HepG2 (cell line): ENCODE measurements around the gene ERLIN1. TPM values are rescaled to one million over a fixed set of nuclear protein-coding genes. Genes with fewer than 3 reads are reported as not detected.

ENCODE experiments used
- CERS6 ChIP-seq: sonication (generic); formaldehyde crosslinking; IDR thresholded peaks from 2 replicates; pipeline ENCODE4 v1.5.0; 2020; ENCODE audit warnings: missing genetic modification reagents
- GLMP ChIP-seq: sonication (generic); formaldehyde crosslinking; IDR thresholded peaks from 2 replicates; pipeline ENCODE4 v1.9.0; 2021; ENCODE audit warnings: missing genetic modification reagents, mild to moderate bottlenecking, borderline replicate concordance
- HNF4A ChIP-seq: sonication (generic); formaldehyde crosslinking; IDR thresholded peaks from 2 replicates; pipeline ENCODE4 v1.4.0; 2020; ENCODE audit warnings: missing genetic modification reagents
- MTA3 ChIP-seq: sonication (generic); formaldehyde crosslinking; IDR thresholded peaks from 2 replicates; pipeline ENCODE4 v1.4.0; 2020; ENCODE audit warnings: missing genetic modification reagents
- SP2 ChIP-seq: sonication (generic); formaldehyde crosslinking; IDR thresholded peaks from 2 replicates; pipeline ENCODE4 v1.5.1; 2020; ENCODE audit warnings: mild to moderate bottlenecking, missing genetic modification reagents
- UBTF ChIP-seq: sonication (generic); formaldehyde crosslinking; IDR thresholded peaks from 2 replicates; pipeline ENCODE4 v1.4.0; 2020; ENCODE audit warnings: mild to moderate bottlenecking, missing genetic modification reagents
- ZBTB49 ChIP-seq: sonication (generic); formaldehyde crosslinking; IDR thresholded peaks from 2 replicates; pipeline ENCODE4 v1.4.0; 2020; ENCODE audit warnings: missing genetic modification reagents, borderline replicate concordance
- ZGPAT ChIP-seq: IDR thresholded peaks from 2 replicates; pipeline ENCODE4 v1.6.1; 2016; ENCODE audit warnings: mild to moderate bottlenecking
- ZNF18 ChIP-seq: sonication (generic); formaldehyde crosslinking; IDR thresholded peaks from 2 replicates; pipeline ENCODE4 v1.8.0; 2022; ENCODE audit warnings: mild to moderate bottlenecking, missing genetic modification reagents; ENCODE audit not compliant: insufficient replicate concordance
- ZNF329 ChIP-seq: sonication (generic); formaldehyde crosslinking; IDR thresholded peaks from 2 replicates; pipeline ENCODE4 v1.9.0; 2021; ENCODE audit warnings: low read depth, mild to moderate bottlenecking, missing genetic modification reagents
- ZNF574 ChIP-seq: sonication (generic); formaldehyde crosslinking; IDR thresholded peaks from 2 replicates; pipeline ENCODE4 v1.4.0; 2020; ENCODE audit warnings: missing genetic modification reagents
- polyA plus RNA-seq, 8 experiments: library from polyadenylated mRNA; depleted of rRNA in 3 of 8; stranded (reverse) in 7 of 8; unstranded in 1 of 8; fragments of >200 nt; fragmentation: Illumina TruSeq in 4 of 8; extraction: Trizol in 4 of 8; gene quantifications; 2 replicates each; pipeline versions ENCODE4 v1.2.1 to v1.2.3, GENCODE V29; 2011 to 2016; ENCODE audit warnings: low read depth in 4 of 8, missing spikeins in 1 of 8, mixed read lengths in 1 of 8; ENCODE audit not compliant: insufficient read depth in 1 of 8
- total RNA-seq, 5 experiments: library from RNA; depleted of rRNA; stranded (reverse); fragments of >200 nt; fragmentation: Illumina TruSeq; extraction: Trizol; gene quantifications; 2 replicates each; pipeline ENCODE4 v1.2.3, GENCODE V29; 2016; ENCODE audit warnings: low read depth in 1 of 5

Gene ERLIN1
- total and polyA plus RNA-seq, 2 of the 13 experiments (the other 11 are each of a cell fraction or from before 2014, with no cell fraction given), result 56.8 to 69.3 TPM

- no peak for TF ChIP-seq UBTF
- TF ChIP-seq CERS6 (CRISPR knock-in tag), result no peak
- TF ChIP-seq GLMP (CRISPR knock-in tag), result no peak
- TF ChIP-seq HNF4A (CRISPR knock-in tag), result no peak
- TF ChIP-seq SP2, result no peak
- no peak for TF ChIP-seq ZGPAT (CRISPR knock-in tag)
- no peak for TF ChIP-seq ZNF574 (CRISPR knock-in tag)
- no peak for TF ChIP-seq ZBTB49 (CRISPR knock-in tag)
- TF ChIP-seq MTA3 (CRISPR knock-in tag), result no peak; the same call in 1 of the 2 replicates
- TF ChIP-seq ZNF18 (CRISPR knock-in tag), result no peak
- TF ChIP-seq ZNF329 (CRISPR knock-in tag), result no peak
Observed at GRCh38 chr10:100186253-100187212, 704 bp upstream of the ERLIN1 start (continued).
